ENCODE data around the gene GMEB2. TPM values are rescaled to one million over a fixed set of nuclear protein-coding genes. Genes with fewer than 3 reads are reported as not detected.

Gene GMEB2
- total and polyA plus RNA-seq, 10 of the 15 experiments (the other 5 are each of a cell fraction or from before 2014, with no cell fraction given): 0.08 to 15.1 (median 6.9) TPM

DNA sequence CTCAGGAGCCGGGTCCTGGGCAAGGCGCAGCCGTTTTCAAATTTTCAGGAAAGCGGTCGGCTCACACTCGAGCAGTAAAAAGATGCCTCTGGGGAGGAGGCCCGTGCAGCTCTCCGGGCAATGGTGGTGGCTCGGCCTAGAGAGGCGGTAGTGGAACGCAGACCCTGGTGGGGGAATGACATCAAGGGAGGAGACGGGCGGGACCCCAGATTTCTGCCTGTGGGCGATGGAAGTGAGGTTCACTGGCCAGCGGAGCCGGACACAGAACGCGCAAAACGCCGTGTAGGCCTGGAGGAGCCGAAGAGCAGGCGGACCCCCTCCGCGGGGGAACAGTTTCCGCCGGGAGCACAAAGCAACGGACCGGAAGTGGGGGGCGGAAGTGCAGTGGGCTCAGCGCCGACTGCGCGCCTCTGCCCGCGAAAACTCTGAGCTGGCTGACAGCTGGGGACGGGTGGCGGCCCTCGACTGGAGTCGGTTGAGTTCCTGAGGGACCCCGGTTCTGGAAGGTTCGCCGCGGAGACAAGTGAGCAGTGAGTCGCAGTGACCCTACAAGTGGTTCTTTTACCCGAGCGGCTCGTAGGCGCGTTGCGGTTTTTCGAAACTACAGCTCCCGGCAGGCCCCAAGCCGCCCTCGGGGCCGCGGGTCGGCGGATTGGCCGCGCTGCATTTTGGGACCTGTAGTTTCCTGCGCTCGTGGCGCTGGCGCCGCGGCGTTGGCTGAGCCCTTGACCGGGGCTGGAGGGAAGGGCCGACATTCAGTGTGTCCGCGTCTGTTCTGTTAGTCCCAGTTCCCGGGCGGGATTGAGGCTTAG, 31.2 kb upstream of the GMEB2 start, which contains the start of gene RTEL1 (continued):
- TF ChIP-seq, protein P1, sequence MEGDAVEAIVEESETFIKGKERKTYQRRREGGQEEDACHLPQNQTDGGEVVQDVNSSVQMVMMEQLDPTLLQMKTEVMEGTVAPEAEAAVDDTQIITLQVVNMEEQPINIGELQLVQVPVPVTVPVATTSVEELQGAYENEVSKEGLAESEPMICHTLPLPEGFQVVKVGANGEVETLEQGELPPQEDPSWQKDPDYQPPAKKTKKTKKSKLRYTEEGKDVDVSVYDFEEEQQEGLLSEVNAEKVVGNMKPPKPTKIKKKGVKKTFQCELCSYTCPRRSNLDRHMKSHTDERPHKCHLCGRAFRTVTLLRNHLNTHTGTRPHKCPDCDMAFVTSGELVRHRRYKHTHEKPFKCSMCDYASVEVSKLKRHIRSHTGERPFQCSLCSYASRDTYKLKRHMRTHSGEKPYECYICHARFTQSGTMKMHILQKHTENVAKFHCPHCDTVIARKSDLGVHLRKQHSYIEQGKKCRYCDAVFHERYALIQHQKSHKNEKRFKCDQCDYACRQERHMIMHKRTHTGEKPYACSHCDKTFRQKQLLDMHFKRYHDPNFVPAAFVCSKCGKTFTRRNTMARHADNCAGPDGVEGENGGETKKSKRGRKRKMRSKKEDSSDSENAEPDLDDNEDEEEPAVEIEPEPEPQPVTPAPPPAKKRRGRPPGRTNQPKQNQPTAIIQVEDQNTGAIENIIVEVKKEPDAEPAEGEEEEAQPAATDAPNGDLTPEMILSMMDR (IDR thresholded peaks at IDR 0.05 in 2 of 3, conservative IDR thresholded peaks at IDR 0.05 in 1 of 3; ENCODE audit: control insufficient read depth in 2 of 3, extremely low read depth in 1 of 3, insufficient read depth in 1 of 3, low read depth in 3 of 3, low read length in 3 of 3): no peak
- TF ChIP-seq, protein P2, sequence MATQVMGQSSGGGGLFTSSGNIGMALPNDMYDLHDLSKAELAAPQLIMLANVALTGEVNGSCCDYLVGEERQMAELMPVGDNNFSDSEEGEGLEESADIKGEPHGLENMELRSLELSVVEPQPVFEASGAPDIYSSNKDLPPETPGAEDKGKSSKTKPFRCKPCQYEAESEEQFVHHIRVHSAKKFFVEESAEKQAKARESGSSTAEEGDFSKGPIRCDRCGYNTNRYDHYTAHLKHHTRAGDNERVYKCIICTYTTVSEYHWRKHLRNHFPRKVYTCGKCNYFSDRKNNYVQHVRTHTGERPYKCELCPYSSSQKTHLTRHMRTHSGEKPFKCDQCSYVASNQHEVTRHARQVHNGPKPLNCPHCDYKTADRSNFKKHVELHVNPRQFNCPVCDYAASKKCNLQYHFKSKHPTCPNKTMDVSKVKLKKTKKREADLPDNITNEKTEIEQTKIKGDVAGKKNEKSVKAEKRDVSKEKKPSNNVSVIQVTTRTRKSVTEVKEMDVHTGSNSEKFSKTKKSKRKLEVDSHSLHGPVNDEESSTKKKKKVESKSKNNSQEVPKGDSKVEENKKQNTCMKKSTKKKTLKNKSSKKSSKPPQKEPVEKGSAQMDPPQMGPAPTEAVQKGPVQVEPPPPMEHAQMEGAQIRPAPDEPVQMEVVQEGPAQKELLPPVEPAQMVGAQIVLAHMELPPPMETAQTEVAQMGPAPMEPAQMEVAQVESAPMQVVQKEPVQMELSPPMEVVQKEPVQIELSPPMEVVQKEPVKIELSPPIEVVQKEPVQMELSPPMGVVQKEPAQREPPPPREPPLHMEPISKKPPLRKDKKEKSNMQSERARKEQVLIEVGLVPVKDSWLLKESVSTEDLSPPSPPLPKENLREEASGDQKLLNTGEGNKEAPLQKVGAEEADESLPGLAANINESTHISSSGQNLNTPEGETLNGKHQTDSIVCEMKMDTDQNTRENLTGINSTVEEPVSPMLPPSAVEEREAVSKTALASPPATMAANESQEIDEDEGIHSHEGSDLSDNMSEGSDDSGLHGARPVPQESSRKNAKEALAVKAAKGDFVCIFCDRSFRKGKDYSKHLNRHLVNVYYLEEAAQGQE (IDR thresholded peaks at IDR 0.05; ENCODE audit: low read depth, low read length): no peak
- TF ChIP-seq, protein P3, sequence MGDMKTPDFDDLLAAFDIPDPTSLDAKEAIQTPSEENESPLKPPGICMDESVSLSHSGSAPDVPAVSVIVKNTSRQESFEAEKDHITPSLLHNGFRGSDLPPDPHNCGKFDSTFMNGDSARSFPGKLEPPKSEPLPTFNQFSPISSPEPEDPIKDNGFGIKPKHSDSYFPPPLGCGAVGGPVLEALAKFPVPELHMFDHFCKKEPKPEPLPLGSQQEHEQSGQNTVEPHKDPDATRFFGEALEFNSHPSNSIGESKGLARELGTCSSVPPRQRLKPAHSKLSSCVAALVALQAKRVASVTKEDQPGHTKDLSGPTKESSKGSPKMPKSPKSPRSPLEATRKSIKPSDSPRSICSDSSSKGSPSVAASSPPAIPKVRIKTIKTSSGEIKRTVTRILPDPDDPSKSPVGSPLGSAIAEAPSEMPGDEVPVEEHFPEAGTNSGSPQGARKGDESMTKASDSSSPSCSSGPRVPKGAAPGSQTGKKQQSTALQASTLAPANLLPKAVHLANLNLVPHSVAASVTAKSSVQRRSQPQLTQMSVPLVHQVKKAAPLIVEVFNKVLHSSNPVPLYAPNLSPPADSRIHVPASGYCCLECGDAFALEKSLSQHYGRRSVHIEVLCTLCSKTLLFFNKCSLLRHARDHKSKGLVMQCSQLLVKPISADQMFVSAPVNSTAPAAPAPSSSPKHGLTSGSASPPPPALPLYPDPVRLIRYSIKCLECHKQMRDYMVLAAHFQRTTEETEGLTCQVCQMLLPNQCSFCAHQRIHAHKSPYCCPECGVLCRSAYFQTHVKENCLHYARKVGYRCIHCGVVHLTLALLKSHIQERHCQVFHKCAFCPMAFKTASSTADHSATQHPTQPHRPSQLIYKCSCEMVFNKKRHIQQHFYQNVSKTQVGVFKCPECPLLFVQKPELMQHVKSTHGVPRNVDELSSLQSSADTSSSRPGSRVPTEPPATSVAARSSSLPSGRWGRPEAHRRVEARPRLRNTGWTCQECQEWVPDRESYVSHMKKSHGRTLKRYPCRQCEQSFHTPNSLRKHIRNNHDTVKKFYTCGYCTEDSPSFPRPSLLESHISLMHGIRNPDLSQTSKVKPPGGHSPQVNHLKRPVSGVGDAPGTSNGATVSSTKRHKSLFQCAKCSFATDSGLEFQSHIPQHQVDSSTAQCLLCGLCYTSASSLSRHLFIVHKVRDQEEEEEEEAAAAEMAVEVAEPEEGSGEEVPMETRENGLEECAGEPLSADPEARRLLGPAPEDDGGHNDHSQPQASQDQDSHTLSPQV (IDR thresholded peaks at IDR 0.05): no peak
- TF ChIP-seq, protein P4, sequence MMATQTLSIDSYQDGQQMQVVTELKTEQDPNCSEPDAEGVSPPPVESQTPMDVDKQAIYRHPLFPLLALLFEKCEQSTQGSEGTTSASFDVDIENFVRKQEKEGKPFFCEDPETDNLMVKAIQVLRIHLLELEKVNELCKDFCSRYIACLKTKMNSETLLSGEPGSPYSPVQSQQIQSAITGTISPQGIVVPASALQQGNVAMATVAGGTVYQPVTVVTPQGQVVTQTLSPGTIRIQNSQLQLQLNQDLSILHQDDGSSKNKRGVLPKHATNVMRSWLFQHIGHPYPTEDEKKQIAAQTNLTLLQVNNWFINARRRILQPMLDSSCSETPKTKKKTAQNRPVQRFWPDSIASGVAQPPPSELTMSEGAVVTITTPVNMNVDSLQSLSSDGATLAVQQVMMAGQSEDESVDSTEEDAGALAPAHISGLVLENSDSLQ (IDR thresholded peaks at IDR 0.05): peak; percentile 75
- TF ChIP-seq E2F4 (IDR thresholded peaks at IDR 0.05; ENCODE audit: low read depth, low read length): peak; percentile 70; the same call in 1 of the 2 replicates
- TF ChIP-seq IRF4 (IDR thresholded peaks at IDR 0.05; ENCODE audit: low read depth, low read length): peak; percentile 59; the same call in 1 of the 2 replicates
- no peak for TF ChIP-seq PRDM15 (CRISPR knock-in tag; IDR thresholded peaks at IDR 0.05)
- TF ChIP-seq, protein P5, sequence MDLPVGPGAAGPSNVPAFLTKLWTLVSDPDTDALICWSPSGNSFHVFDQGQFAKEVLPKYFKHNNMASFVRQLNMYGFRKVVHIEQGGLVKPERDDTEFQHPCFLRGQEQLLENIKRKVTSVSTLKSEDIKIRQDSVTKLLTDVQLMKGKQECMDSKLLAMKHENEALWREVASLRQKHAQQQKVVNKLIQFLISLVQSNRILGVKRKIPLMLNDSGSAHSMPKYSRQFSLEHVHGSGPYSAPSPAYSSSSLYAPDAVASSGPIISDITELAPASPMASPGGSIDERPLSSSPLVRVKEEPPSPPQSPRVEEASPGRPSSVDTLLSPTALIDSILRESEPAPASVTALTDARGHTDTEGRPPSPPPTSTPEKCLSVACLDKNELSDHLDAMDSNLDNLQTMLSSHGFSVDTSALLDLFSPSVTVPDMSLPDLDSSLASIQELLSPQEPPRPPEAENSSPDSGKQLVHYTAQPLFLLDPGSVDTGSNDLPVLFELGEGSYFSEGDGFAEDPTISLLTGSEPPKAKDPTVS (IDR thresholded peaks at IDR 0.05; ENCODE audit: low read depth, low read length): 0 out of 2 replicates have a peak, but pooled peaks have one; percentile 16
- peak; percentile 72 for TF ChIP-seq FOXK2 (IDR thresholded peaks at IDR 0.05)
